Astrocyte (in vitro differentiated cells and primary cell): ENCODE measurements around the gene ARL8B. TPM values are rescaled to one million over a fixed set of nuclear protein-coding genes. Genes with fewer than 3 reads are reported as not detected.

ENCODE experiments used
- DNase-seq: peaks from one replicate; pipeline ENCODE4 v3.0.0-alpha.2; 2010; ENCODE audit warnings: low read depth
- FAIRE-seq: peaks from 2 replicates; lab custom pipeline; 2011; peaks lifted over from hg19 to GRCh38; lab: Jason Lieb, UNC
- H2AFZ ChIP-seq: 2 replicates; pipeline ENCODE4 v1.6.0; 2012; ENCODE audit warnings: low read depth, low read length, inconsistent platforms
- H3K27ac ChIP-seq: 2 replicates; pipeline ENCODE4 v1.5.1; 2011; ENCODE audit warnings: low read depth, low read length, inconsistent platforms
- H3K27me3 ChIP-seq: 2 replicates; pipeline ENCODE4 v1.6.0; 2011; ENCODE audit warnings: low read length, inconsistent platforms; ENCODE audit not compliant: insufficient read depth
- H3K36me3 ChIP-seq: 2 replicates; pipeline ENCODE4 v1.5.1; 2011; ENCODE audit warnings: low read length, inconsistent platforms; ENCODE audit not compliant: insufficient read depth
- H3K4me1 ChIP-seq: 2 replicates; pipeline ENCODE4 v1.5.1; 2011; ENCODE audit warnings: low read length, inconsistent platforms; ENCODE audit not compliant: insufficient read depth
- H3K4me2 ChIP-seq: 2 replicates; pipeline ENCODE4 v1.6.0; 2012; ENCODE audit warnings: low read length, inconsistent platforms
- H3K4me3 ChIP-seq: 2 replicates; pipeline ENCODE4 v1.5.1; 2011; ENCODE audit warnings: low read depth, mild to moderate bottlenecking, low read length, inconsistent platforms; ENCODE audit not compliant: insufficient read depth
- H3K79me2 ChIP-seq: 2 replicates; pipeline ENCODE4 v1.6.0; 2012; ENCODE audit warnings: mild to moderate bottlenecking, low read length, inconsistent platforms; ENCODE audit not compliant: insufficient read depth
- H3K9ac ChIP-seq: 2 replicates; pipeline ENCODE4 v1.6.0; 2012; ENCODE audit warnings: mild to moderate bottlenecking, low read length, inconsistent platforms
- H3K9me3 ChIP-seq: 2 replicates; pipeline ENCODE4 v1.5.1; 2012; ENCODE audit warnings: low read depth, mild to moderate bottlenecking, low read length, inconsistent platforms; ENCODE audit not compliant: insufficient read depth
- H4K20me1 ChIP-seq: 2 replicates; pipeline ENCODE4 v1.6.0; 2012; ENCODE audit warnings: low read length, inconsistent platforms; ENCODE audit not compliant: insufficient read depth
- H3K27ac Mint-ChIP-seq: one replicate; pipeline ENCODE4 v1.8.0; 2021; ENCODE audit warnings: mild to moderate bottlenecking, mixed read lengths; ENCODE audit not compliant: unreplicated experiment
- H3K27me3 Mint-ChIP-seq: one replicate; pipeline ENCODE4 v1.8.0; 2021; ENCODE audit warnings: low read depth, mixed read lengths; ENCODE audit not compliant: unreplicated experiment
- H3K36me3 Mint-ChIP-seq: one replicate; pipeline ENCODE4 v1.8.0; 2021; ENCODE audit warnings: low read depth, mixed read lengths; ENCODE audit not compliant: unreplicated experiment
- H3K4me1 Mint-ChIP-seq: one replicate; pipeline ENCODE4 v1.8.0; 2021; ENCODE audit warnings: low read depth, mixed read lengths; ENCODE audit not compliant: unreplicated experiment
- H3K4me3 Mint-ChIP-seq: one replicate; pipeline ENCODE4 v1.8.0; 2021; ENCODE audit warnings: mild to moderate bottlenecking, moderate library complexity, mixed read lengths; ENCODE audit not compliant: unreplicated experiment
- H3K9me3 Mint-ChIP-seq: one replicate; pipeline ENCODE4 v1.8.0; 2021; ENCODE audit warnings: mild to moderate bottlenecking, mixed read lengths; ENCODE audit not compliant: unreplicated experiment
- EZH2 ChIP-seq: IDR thresholded peaks from 2 replicates; pipeline ENCODE4 v1.6.1; 2012; ENCODE audit warnings: mild to moderate bottlenecking, low read length, inconsistent platforms; ENCODE audit not compliant: insufficient read depth
- total RNA-seq: library from RNA; stranded (reverse); gene quantifications from 2 replicates; pipeline ENCODE4 v1.2.1, GENCODE V29; 2021
- TF ChIP-seq, protein P1 (sequence below): IDR thresholded peaks from 2 replicates; pipeline ENCODE4 v1.5.1; 2011; ENCODE audit warnings: low read depth, mild to moderate bottlenecking, inconsistent platforms, low read length, moderate library complexity; ENCODE audit not compliant: insufficient read depth

The ARL8B gene
- total RNA-seq, 1 donor from 2014 or later, result 64.1 TPM

- Histone ChIP-seq H3K79me2 (no peaks in the 10 kb centered on the region), H3K27me3 (peaks cover 8% of the 10 kb centered on the region), H3K9ac (no peak overlapping the region), H3K36me3 (no peaks in the 10 kb centered on the region), H4K20me1 (no peaks in the 10 kb centered on the region), H2AFZ (no peak overlapping the region), H3K4me3 (no peak overlapping the region), H3K9me3 (no peaks in the 10 kb centered on the region), H3K27ac (no peak overlapping the region), H3K4me2 (no peak overlapping the region), H3K4me1 (peaks cover 6% of the 10 kb centered on the region)
- Mint-ChIP-seq H3K4me1 (no peaks in the 10 kb centered on the region), H3K9me3 (peaks cover 3% of the 10 kb centered on the region), H3K27me3 (peaks cover 43% of the 10 kb centered on the region), H3K27ac (no peak overlapping the region), H3K4me3 (no peak overlapping the region), H3K36me3 (no peaks in the 10 kb centered on the region)
- DNase-seq, result no peak
- TF ChIP-seq, protein P1, sequence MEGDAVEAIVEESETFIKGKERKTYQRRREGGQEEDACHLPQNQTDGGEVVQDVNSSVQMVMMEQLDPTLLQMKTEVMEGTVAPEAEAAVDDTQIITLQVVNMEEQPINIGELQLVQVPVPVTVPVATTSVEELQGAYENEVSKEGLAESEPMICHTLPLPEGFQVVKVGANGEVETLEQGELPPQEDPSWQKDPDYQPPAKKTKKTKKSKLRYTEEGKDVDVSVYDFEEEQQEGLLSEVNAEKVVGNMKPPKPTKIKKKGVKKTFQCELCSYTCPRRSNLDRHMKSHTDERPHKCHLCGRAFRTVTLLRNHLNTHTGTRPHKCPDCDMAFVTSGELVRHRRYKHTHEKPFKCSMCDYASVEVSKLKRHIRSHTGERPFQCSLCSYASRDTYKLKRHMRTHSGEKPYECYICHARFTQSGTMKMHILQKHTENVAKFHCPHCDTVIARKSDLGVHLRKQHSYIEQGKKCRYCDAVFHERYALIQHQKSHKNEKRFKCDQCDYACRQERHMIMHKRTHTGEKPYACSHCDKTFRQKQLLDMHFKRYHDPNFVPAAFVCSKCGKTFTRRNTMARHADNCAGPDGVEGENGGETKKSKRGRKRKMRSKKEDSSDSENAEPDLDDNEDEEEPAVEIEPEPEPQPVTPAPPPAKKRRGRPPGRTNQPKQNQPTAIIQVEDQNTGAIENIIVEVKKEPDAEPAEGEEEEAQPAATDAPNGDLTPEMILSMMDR, result no peak
- no peak for TF ChIP-seq EZH2
- no peak for FAIRE-seq
These were observed 28.4 kb upstream of the ARL8B start for GRCh38 chr3:5093731-5094130.

- peak overlapping the region; percentile 95 for H2AFZ ChIP-seq
These were observed 26.2 kb upstream of the ARL8B start for GRCh38 chr3:5095886-5096285.

More at GRCh38 chr3:5095886-5096285, 26.2 kb upstream of the ARL8B start:
- Mint-ChIP-seq H3K9me3 (peaks cover 3% of the 10 kb centered on the region), H3K4me1 (no peaks in the 10 kb centered on the region), H3K36me3 (no peaks in the 10 kb centered on the region), H3K27me3 (peaks cover 52% of the 10 kb centered on the region), H3K4me3 (no peak overlapping the region), H3K27ac (no peak overlapping the region)
- no peaks in the 10 kb centered on the region for H3K79me2 ChIP-seq
- peaks cover 6% of the 10 kb centered on the region for H3K4me1 ChIP-seq
- no peak for FAIRE-seq
- no peaks in the 10 kb centered on the region for H4K20me1 ChIP-seq
- H3K27ac ChIP-seq, result no peak overlapping the region
- peaks cover 5% of the 10 kb centered on the region for H3K27me3 ChIP-seq
- H3K9me3 ChIP-seq, result no peaks in the 10 kb centered on the region
- peak overlapping the region; percentile 36 for H3K4me3 ChIP-seq
- no peaks in the 10 kb centered on the region for H3K36me3 ChIP-seq
- H3K4me2 ChIP-seq, result peak overlapping the region; percentile 88
- H3K9ac ChIP-seq, result peak overlapping the region; percentile 53
- peak; percentile 13 for DNase-seq
- TF ChIP-seq EZH2, result no peak
- TF ChIP-seq, protein P1, result peak; percentile 6
